Activated CD4-positive, alpha-beta T cell treated with anti-CD3 and anti-CD28 coated beads, Interleukin-2, amount 50 U/mL, for 16 hours (primary cell): ENCODE measurements around the gene ELP2.

Source experiments
- DNase-seq: peaks from one replicate; pipeline ENCODE4 v3.0.0-alpha.2; 2020

ELP2 gene

GRCh38 chr18:36127836-36128529 is 1.7 kb upstream of the ELP2 start:
- DNase-seq: no peak

- DNase-seq: no peak
Measured at GRCh38 chr18:36128530-36128870, 1.2 kb upstream of the ELP2 start.

GRCh38 chr18:36128907-36129299 is 796 bp upstream of the ELP2 start:
- DNase-seq: no peak

GRCh38 chr18:36130039-36130831 is 536 bp downstream of the ELP2 start:
- DNase-seq: no peak

- DNase-seq: no peak
Measured at GRCh38 chr18:36130883-36131653, 1.4 kb downstream of the ELP2 start.

- no peak for DNase-seq
Measured at GRCh38 chr18:36131692-36132483, 2.2 kb downstream of the ELP2 start.

GRCh38 chr18:36132756-36133155 is 3.1 kb downstream of the ELP2 start:
- DNase-seq: no peak

- DNase-seq: no peak
Measured at GRCh38 chr18:36135264-36135663, 5.6 kb downstream of the ELP2 start.

GRCh38 chr18:36139245-36139644 is 9.5 kb downstream of the ELP2 start:
- no peak for DNase-seq

GRCh38 chr18:36141576-36141975 is 11.9 kb downstream of the ELP2 start:
- no peak for DNase-seq

GRCh38 chr18:36142751-36143150 is 13.1 kb downstream of the ELP2 start:
- no peak for DNase-seq

GRCh38 chr18:36143391-36143790 is 13.7 kb downstream of the ELP2 start:
- no peak for DNase-seq

- no peak for DNase-seq
Measured at GRCh38 chr18:36149514-36150289, 20.0 kb downstream of the ELP2 start.

- no peak for DNase-seq
Measured at GRCh38 chr18:36152781-36153180, 23.1 kb downstream of the ELP2 start.

GRCh38 chr18:36153203-36153602 is 23.5 kb downstream of the ELP2 start:
- DNase-seq: no peak

GRCh38 chr18:36153771-36154170 is 24.1 kb downstream of the ELP2 start:
- no peak for DNase-seq

- no peak for DNase-seq
Measured at GRCh38 chr18:36155851-36156757, 26.4 kb downstream of the ELP2 start.

- DNase-seq: no peak
Measured at GRCh38 chr18:36157441-36157840, 27.7 kb downstream of the ELP2 start.

- DNase-seq: no peak
Measured at GRCh38 chr18:36158266-36158867, 28.7 kb downstream of the ELP2 start.

GRCh38 chr18:36160959-36161371 is 31.3 kb downstream of the ELP2 start:
- peak; percentile 53 for DNase-seq

GRCh38 chr18:36162981-36163380 is 33.3 kb downstream of the ELP2 start:
- no peak for DNase-seq
